ENCODE measurements around the gene RANGAP1.

The RANGAP1 gene

DNA sequence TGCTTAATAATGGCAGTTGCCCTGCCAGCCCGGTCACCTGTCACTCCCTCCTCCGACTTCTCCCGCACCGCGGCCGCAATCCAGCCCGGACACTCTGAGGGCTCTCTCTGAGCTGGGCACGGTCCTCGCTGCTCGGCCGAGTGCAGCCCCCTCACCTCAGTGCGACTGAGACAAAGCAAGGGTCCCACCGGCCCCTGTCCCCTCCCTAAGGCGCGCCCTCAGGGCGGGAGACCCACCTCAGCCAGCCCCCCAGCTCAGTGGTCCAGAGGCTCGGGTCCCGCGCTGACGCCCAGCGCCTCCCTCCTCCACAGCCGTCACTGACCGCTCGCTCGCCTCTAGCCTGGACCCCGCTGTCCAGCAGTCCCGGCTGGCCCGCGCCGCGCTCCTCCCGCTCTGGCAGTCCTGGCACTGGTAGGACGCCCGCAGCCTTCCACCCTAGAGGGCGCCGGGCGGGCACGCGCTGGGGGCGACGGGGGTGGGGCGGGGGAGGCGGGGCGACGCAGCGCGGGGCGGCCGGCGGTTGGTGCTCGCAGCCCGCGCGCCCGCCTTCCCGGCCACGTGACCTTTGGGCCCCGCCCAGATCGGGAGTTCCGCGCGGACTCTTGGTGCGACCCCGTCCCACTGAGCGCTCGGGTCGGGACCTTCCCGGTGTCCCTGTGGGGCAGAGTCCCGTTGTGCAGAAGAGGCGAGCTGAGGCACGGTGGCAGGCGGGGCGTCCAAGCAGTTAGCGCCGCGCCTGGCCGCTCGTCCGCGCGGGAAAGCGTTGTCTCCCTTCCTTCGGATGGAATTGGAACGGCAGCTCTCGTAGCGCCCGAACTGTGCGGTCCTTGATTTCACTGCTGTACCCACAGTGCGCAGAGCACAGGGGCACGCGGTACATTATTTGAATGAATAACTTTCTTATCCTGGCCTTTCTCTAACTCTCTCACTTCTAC lies 88.7 kb downstream of the RANGAP1 start:
- DNase-seq (ENCODE audit: low read depth in 2 of 2), result peak; percentile 55 to 80
